ENCODE results near the gene ZSCAN25. TPM values are rescaled to one million over a fixed set of nuclear protein-coding genes. Genes with fewer than 3 reads are reported as not detected.
"Not testable (repeated sequence)": the region's sequence is repeated elsewhere in the genome, so short reads cannot be mapped to it uniquely, and the experiment has no call there.

Gene ZSCAN25
- total RNA-seq, result 14.3 TPM

- DNase-seq, result peak; percentile 97
These were observed at the start of gene ZSCAN25 for GRCh38 chr7:99616359-99617191. ZSCAN25 (plus strand) TSS chr7:99616946; CDS start chr7:99619607, 2,661 bp downstream.

GRCh38 chr7:99568770-99569169 is 48.0 kb upstream of the ZSCAN25 start:
- DNase-seq, result not testable (repeated sequence)

- DNase-seq, result no peak
These were observed 45.0 kb upstream of the ZSCAN25 start for GRCh38 chr7:99571768-99572167.

- DNase-seq, result no peak
These were observed 43.5 kb upstream of the ZSCAN25 start for GRCh38 chr7:99573257-99573656.

- DNase-seq, result no peak
These were observed 40.5 kb upstream of the ZSCAN25 start for GRCh38 chr7:99576251-99576650.

GRCh38 chr7:99579281-99579955 is 37.3 kb upstream of the ZSCAN25 start:
- DNase-seq, result no peak

DNA sequence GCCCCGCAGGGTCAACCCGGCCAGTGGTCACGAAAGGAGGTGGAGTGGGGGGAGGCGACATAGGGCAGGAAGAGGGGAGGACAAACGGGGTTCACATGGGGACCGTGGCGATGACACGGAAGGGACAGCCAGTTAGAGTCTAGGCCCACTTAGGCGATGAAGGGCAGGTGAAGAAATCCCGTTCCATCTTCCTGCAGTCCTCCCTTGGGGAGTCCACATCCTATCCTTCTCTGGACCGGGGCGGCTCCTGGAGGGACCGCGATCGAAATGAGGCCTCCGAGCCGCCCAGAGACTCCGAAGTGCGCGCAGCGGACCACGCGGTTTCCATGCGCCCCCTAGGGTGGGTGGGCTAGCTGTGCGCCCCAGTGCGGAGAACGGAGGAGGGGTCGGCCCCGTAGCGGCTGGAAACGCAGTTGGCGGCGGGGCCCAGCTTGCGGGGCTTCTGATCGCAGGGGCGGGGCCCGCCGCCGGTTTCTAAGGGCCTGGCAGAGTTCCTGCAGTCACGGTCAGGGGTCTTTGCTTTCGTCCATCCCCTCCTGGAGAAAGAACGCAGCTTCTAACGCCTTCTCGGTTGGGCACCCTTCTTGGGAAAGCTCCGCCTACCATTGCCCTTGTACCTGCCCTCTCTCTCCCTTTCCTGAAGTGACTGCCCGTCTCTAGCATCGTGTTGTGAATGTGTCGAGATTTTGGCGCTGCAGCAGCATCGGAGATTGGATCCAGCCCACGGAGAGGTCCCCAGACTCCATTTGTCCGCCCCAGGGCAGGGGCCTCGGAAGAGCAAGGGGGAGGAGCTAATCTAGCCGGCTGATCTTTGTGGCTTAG is 36.6 kb upstream of the ZSCAN25 start:
- DNase-seq, result peak; percentile 76

- not testable (repeated sequence) for DNase-seq
These were observed 35.9 kb upstream of the ZSCAN25 start for GRCh38 chr7:99580778-99581332.

GRCh38 chr7:99588868-99589267 is 27.9 kb upstream of the ZSCAN25 start:
- DNase-seq, result no peak

DNA sequence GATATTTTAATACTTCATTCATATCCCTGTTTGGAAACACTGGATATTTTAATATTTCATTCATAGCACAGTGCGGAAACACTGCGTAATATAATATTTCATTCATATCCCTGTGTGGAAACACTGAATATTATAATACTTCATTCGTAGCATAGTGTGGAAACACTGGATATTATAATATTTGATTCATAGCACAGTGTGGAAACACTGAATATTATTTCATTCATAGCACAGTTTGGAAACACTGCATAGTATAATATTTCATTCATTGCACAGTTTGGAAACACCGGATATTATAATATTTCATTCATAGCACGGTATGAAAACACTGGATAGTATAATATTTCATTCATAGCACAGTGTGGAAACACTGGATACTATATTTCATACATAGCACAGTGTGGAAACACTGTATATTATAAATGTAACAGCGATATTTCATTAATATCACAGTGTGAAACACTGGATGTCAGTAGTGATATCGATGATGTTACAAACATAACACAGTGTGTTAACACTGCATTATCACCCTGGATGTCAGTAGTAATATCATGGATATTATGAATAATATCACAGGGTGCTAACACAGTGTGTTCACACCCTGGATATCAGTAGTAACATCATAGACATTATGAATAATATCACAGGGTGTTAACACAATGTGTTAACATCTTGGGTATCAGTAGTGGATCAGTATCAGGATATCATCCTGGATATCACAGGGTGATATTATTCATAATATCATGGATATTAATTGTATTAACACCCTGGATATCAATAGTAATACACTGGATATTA is 21.6 kb upstream of the ZSCAN25 start:
- DNase-seq, result no peak

DNA sequence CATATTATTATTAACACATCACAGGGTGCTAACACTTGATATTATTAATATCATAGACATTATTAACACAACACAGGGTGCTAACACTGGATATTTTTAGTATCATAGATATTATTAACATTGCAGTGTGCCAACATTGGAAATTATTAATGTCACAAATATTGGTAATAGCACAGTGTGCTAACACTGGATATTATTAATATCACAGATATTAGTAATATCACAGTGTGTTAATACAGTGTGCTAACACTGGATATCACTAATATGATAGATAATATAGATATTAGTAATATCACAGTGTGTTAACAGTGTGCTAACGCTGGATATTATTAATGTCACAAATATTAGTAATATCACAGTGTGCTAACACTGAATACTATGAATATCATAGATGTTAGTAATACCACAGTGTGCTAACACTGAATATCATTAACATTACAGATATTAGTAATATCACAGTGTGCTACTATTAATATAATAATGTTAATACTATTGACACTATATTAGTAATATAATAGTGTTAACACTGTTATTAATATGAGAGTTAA is 20.3 kb upstream of the ZSCAN25 start:
- DNase-seq, result no peak

- DNase-seq, result no peak
These were observed 18.8 kb upstream of the ZSCAN25 start, which contains the start of gene TMEM225B for GRCh38 chr7:99597762-99598501. TMEM225B (plus strand) TSS chr7:99598267; CDS start chr7:99604389, 6,122 bp downstream.

- no peak for DNase-seq
These were observed 16.9 kb upstream of the ZSCAN25 start for GRCh38 chr7:99599836-99600235.

DNA sequence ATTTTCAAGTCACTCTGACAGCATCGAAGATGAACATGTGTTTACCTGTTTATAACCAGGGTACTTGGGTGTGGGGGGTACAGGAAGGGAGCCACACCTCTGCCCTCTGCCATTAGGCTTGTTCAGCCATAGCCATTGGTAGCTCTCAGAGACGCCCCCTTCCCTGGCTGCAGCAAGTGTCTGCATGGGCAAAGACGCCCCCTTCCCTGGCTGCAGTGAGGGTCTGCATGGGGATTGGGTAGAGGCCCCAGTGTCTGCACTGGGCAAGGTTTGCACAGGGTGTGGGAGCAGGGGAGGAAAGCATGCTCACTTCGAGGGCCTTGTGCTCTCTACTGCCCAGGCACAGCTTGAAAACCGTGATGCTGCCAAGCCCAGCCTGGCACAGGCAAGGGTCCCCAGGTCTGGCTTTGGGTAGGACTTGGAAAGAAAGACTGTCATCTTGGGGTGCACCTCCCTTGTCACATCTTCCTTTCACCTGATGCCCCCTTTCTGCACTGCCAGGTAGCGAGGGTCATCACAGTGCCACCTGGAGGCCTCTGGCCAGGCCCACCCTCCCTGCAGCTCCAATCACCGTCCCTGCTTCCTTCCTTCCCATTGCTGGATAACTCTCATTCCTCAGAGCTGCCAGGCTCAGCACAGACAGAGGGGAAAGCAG is 15.0 kb upstream of the ZSCAN25 start:
- DNase-seq, result no peak

DNA sequence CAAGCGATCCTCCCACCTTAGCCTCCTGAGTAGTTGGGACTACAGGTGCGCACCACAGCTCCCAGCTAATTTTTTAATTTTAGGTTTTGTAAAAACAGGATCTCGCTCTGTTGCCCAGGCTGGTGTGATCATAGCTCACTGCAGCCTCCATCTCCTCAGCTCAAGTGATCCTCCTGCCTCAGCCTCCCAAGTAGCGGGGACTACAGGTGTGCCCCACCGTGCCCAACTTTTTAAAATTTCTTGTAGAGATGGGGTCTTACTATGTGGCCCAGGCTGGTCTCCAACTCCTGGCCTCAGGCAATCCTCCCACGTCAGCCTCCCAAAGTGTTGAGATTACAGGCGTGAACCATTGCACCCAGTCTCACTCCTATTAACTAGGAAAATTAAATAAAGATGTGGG is 11.2 kb upstream of the ZSCAN25 start:
- no peak for DNase-seq

GRCh38 chr7:99606531-99606930 is 10.2 kb upstream of the ZSCAN25 start:
- DNase-seq, result no peak

DNA sequence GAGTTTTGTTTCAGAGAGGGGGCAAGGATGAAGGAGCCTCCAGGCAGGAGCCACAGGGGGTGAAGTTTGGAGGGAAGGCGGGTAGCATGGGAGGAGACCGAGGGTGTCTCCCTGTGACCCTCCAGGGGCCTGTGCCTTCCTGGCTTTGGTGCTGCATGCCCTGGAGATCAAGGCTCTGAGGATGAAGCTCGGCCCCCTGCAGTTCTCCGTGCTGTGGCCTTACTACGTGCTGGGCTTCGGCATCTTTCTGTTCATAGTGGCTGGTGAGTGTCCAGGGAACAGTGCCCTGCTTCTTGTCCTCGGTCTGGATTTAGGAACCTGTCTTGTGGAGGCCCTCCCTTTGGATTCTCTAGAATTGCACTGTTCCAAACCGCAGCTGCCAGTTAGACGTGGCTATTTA is 9.2 kb upstream of the ZSCAN25 start:
- DNase-seq, result no peak

- DNase-seq, result no peak
These were observed 2.3 kb upstream of the ZSCAN25 start for GRCh38 chr7:99614495-99614894.

GRCh38 chr7:99615989-99616358 is 772 bp upstream of the ZSCAN25 start:
- no peak for DNase-seq

Data from tongue (tissue), 2 donors.